HepG2 (cell line): Measurements from ENCODE around the gene VPS11. TPM values are rescaled to one million over a fixed set of nuclear protein-coding genes. Genes with fewer than 3 reads are reported as not detected.
A peak's percentile ranks its signal among the peaks of the same experiment; 100 is the strongest.

Source experiments
- CENPX ChIP-seq: sonication (generic); formaldehyde crosslinking; IDR thresholded peaks from 2 replicates; pipeline ENCODE4 v1.9.0; 2021; ENCODE audit warnings: mild to moderate bottlenecking, missing genetic modification reagents, moderate library complexity
- CREB3 ChIP-seq: sonication (generic); formaldehyde crosslinking; IDR thresholded peaks from 2 replicates; pipeline ENCODE4 v1.5.0; 2020; ENCODE audit warnings: missing genetic modification reagents
- FOXO1 ChIP-seq: sonication (generic); formaldehyde crosslinking; IDR thresholded peaks from 2 replicates; pipeline ENCODE4 v1.4.0; 2020; ENCODE audit warnings: missing genetic modification reagents
- HDAC6 ChIP-seq: fragments of 200-600 bp; sonication (generic); IDR thresholded peaks from 2 replicates; pipeline ENCODE4 v1.7.0; 2017; ENCODE audit warnings: mild to moderate bottlenecking, antibody characterized with exemption, low read length, low read depth
- HNF4A ChIP-seq: sonication (generic); formaldehyde crosslinking; IDR thresholded peaks from 2 replicates; pipeline ENCODE4 v1.4.0; 2020; ENCODE audit warnings: missing genetic modification reagents
- ISX ChIP-seq: sonication (generic); formaldehyde crosslinking; conservative IDR thresholded peaks from 2 replicates; pipeline ENCODE4 v1.5.0; 2020; ENCODE audit warnings: missing genetic modification reagents
- KDM1A ChIP-seq: IDR thresholded peaks from 2 replicates; pipeline ENCODE4 v1.6.1; 2016; ENCODE audit warnings: missing compliant biosample characterization
- MTF2 ChIP-seq: sonication (generic); formaldehyde crosslinking; IDR thresholded peaks from 2 replicates; pipeline ENCODE4 v1.5.0; 2020; ENCODE audit warnings: missing genetic modification reagents, borderline replicate concordance
- NFIB ChIP-seq: sonication (generic); formaldehyde crosslinking; IDR thresholded peaks from 2 replicates; pipeline ENCODE4 v1.9.0; 2021; ENCODE audit warnings: missing genetic modification reagents, mild to moderate bottlenecking, borderline replicate concordance
- NR2C2 ChIP-seq: sonication (generic); formaldehyde crosslinking; IDR thresholded peaks from 2 replicates; pipeline ENCODE4 v1.4.0; 2020; ENCODE audit warnings: missing genetic modification reagents, mild to moderate bottlenecking, moderate library complexity, borderline replicate concordance
- RBM39 ChIP-seq: fragments of 200-400 bp; formaldehyde crosslinking; IDR thresholded peaks from one replicate; pipeline ENCODE4 v1.6.1; 2018; ENCODE audit warnings: antibody characterized with exemption, mild to moderate bottlenecking, low read depth, low read length; ENCODE audit not compliant: poor library complexity, severe bottlenecking
- SETDB1 ChIP-seq: sonication (generic); formaldehyde crosslinking; IDR thresholded peaks from 2 replicates; pipeline ENCODE4 v1.5.1; 2020; ENCODE audit warnings: missing genetic modification reagents, mild to moderate bottlenecking, borderline replicate concordance
- SIN3B ChIP-seq: fragments of 150-350 bp; IDR thresholded peaks from 2 replicates; pipeline ENCODE4 v1.6.1; 2014; ENCODE audit warnings: low read length
- ZNF282 ChIP-seq: fragments of 450-650 bp; IDR thresholded peaks from 2 replicates; pipeline ENCODE4 v1.6.1; 2018; ENCODE audit not compliant: partially characterized antibody
- ZNF350 ChIP-seq: sonication (generic); formaldehyde crosslinking; IDR thresholded peaks from 2 replicates; pipeline ENCODE4 v1.4.0; 2020; ENCODE audit warnings: mild to moderate bottlenecking, low read depth, missing genetic modification reagents, borderline replicate concordance
- ZNF597 ChIP-seq: sonication (generic); formaldehyde crosslinking; IDR thresholded peaks from 2 replicates; pipeline ENCODE4 v1.5.0; 2020; ENCODE audit warnings: missing genetic modification reagents
- ZNF672 ChIP-seq: sonication (generic); formaldehyde crosslinking; IDR thresholded peaks from 2 replicates; pipeline ENCODE4 v1.8.1; 2022; ENCODE audit warnings: missing genetic modification reagents
- ZNF687 ChIP-seq: sonication (generic); formaldehyde crosslinking; IDR thresholded peaks from 2 replicates; pipeline ENCODE4 v1.5.1; 2020; ENCODE audit warnings: mild to moderate bottlenecking, missing genetic modification reagents, moderate library complexity
- ZNF747 ChIP-seq: sonication (generic); formaldehyde crosslinking; IDR thresholded peaks from 2 replicates; pipeline ENCODE4 v1.8.1; 2023; ENCODE audit warnings: missing genetic modification reagents, mild to moderate bottlenecking, borderline replicate concordance
- ZNF776 ChIP-seq: sonication (generic); formaldehyde crosslinking; IDR thresholded peaks from 2 replicates; pipeline ENCODE4 v1.4.0; 2020; ENCODE audit warnings: mild to moderate bottlenecking, missing genetic modification reagents
- polyA plus RNA-seq, 8 experiments: library from polyadenylated mRNA; depleted of rRNA in 3 of 8; stranded (reverse) in 7 of 8; unstranded in 1 of 8; fragments of >200 nt; fragmentation: Illumina TruSeq in 4 of 8; extraction: Trizol in 4 of 8; gene quantifications; 2 replicates each; pipeline versions ENCODE4 v1.2.1 to v1.2.3, GENCODE V29; 2011 to 2016; ENCODE audit warnings: low read depth in 4 of 8, missing spikeins in 1 of 8, mixed read lengths in 1 of 8; ENCODE audit not compliant: insufficient read depth in 1 of 8
- total RNA-seq, 5 experiments: library from RNA; depleted of rRNA; stranded (reverse); fragments of >200 nt; fragmentation: Illumina TruSeq; extraction: Trizol; gene quantifications; 2 replicates each; pipeline ENCODE4 v1.2.3, GENCODE V29; 2016; ENCODE audit warnings: low read depth in 1 of 5
- TF ChIP-seq, protein P1 (sequence below): sonication (generic); formaldehyde crosslinking; IDR thresholded peaks from 2 replicates; pipeline ENCODE4 v1.4.0; 2020; ENCODE audit warnings: mild to moderate bottlenecking, missing genetic modification reagents
- TF ChIP-seq, protein P2 (sequence below): sonication (generic); formaldehyde crosslinking; conservative IDR thresholded peaks from 2 replicates; pipeline ENCODE4 v1.8.0; 2022; ENCODE audit warnings: low read depth, missing genetic modification reagents

VPS11 gene
- total and polyA plus RNA-seq, 2 of the 13 experiments (the other 11 are each of a cell fraction or from before 2014, with no cell fraction given) = 13.7 to 21.6 TPM

GRCh38 chr11:119067371-119068222, at the start of gene VPS11 (continued):
- TF ChIP-seq FOXO1 (CRISPR knock-in tag) (peak; percentile 48; the same call in 1 of the 2 replicates), CENPX (CRISPR knock-in tag) (no peak), ZNF350 (CRISPR knock-in tag) (peak; percentile 83; the same call in 1 of the 2 replicates), NR2C2 (CRISPR knock-in tag) (peak; percentile 75; the same call in 1 of the 2 replicates), ZNF597 (CRISPR knock-in tag) (no peak), ZNF282 (no peak), HNF4A (CRISPR knock-in tag) (no peak), SETDB1 (CRISPR knock-in tag) (no peak), NFIB (CRISPR knock-in tag) (no peak), ISX (CRISPR knock-in tag) (no peak), ZNF672 (CRISPR knock-in tag) (no peak), KDM1A (no peak), CREB3 (CRISPR knock-in tag) (no peak), ZNF776 (CRISPR knock-in tag) (no peak), ZNF747 (CRISPR knock-in tag) (0 out of 2 replicates have a peak, but pooled peaks have one; percentile 5), SIN3B (peak; percentile 90), RBM39 (no peak), MTF2 (no peak), ZNF687 (CRISPR knock-in tag) (peak; percentile 88), HDAC6 (no peak)
- TF ChIP-seq, protein P1, sequence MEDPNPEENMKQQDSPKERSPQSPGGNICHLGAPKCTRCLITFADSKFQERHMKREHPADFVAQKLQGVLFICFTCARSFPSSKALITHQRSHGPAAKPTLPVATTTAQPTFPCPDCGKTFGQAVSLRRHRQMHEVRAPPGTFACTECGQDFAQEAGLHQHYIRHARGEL (CRISPR knock-in tag) = no peak
- TF ChIP-seq, protein P2, sequence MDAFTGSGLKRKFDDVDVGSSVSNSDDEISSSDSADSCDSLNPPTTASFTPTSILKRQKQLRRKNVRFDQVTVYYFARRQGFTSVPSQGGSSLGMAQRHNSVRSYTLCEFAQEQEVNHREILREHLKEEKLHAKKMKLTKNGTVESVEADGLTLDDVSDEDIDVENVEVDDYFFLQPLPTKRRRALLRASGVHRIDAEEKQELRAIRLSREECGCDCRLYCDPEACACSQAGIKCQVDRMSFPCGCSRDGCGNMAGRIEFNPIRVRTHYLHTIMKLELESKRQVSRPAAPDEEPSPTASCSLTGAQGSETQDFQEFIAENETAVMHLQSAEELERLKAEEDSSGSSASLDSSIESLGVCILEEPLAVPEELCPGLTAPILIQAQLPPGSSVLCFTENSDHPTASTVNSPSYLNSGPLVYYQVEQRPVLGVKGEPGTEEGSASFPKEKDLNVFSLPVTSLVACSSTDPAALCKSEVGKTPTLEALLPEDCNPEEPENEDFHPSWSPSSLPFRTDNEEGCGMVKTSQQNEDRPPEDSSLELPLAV (CRISPR knock-in tag) = no peak
